ENCODE results near the gene ELFN1.

- TF ChIP-seq NRF1 (conservative IDR thresholded peaks at IDR 0.05 in 1 of 2, IDR thresholded peaks at IDR 0.05 in 1 of 2) (no peak), LEF1 (IDR thresholded peaks at IDR 0.05) (no peak), PCBP2 (IDR thresholded peaks at IDR 0.05; ENCODE audit: low read depth, low read length, poor library complexity, severe bottlenecking) (no peak), CEBPB (tag; IDR thresholded peaks at IDR 0.05) (no peak), YBX1 (IDR thresholded peaks at IDR 0.05) (no peak), CHCHD3 (CRISPR knock-in tag; IDR thresholded peaks at IDR 0.05) (no peak), ZNF75A (CRISPR knock-in tag; IDR thresholded peaks at IDR 0.05) (no peak), CTCF (IDR thresholded peaks at IDR 0.05 in 2 of 3, conservative IDR thresholded peaks at IDR 0.05 in 1 of 3; ENCODE audit: insufficient read depth in 2 of 3, low read depth in 1 of 3, low read length in 3 of 3) (no peak), ATF2 (CRISPR knock-in tag; IDR thresholded peaks at IDR 0.05) (no peak), MAX (CRISPR knock-in tag; IDR thresholded peaks at IDR 0.05) (no peak)
Observed at GRCh38 chr7:1779445-1779844, 109.4 kb downstream of the ELFN1 start.
